A549 (cell line): ENCODE results near the gene TRAF4. TPM values are rescaled to one million over a fixed set of nuclear protein-coding genes. Genes with fewer than 3 reads are reported as not detected.

Experiments used
- ATAC-seq, 2 experiments: fragments of 200-7000 bp in 1 of 2; fragments of >200 bp in 1 of 2; cut with Nextera tagmentation in 1 of 2; cut with Tn5 transposase in 1 of 2; 3 replicates each; pipeline versions ENCODE4 v1.8.0 to v1.9.1; 2018 to 2020; ENCODE audit warnings: mild to moderate bottlenecking in 1 of 2, moderate library complexity in 1 of 2
- CTCF ChIA-PET: fragments of 300-600 bp; sonication (Branson Sonifier 250); formaldehyde crosslinking; extraction: SDS; loops from one replicate; lab custom pipeline; 2021; ENCODE audit warnings: antibody characterized with exemption, inconsistent platforms; lab: Yijun Ruan, JAX
- POLR2A ChIA-PET: fragments of 350-600 bp; formaldehyde crosslinking; extraction: SDS; loops from one replicate; lab custom pipeline; 2021; ENCODE audit warnings: antibody characterized with exemption, inconsistent platforms; lab: Yijun Ruan, JAX
- DNase-seq, 2 experiments: peaks; one replicate each; pipeline versions ENCODE4 v3.0.0 to v3.0.0-alpha.2; 2011 to 2016; ENCODE audit warnings: low read depth in 1 of 2, low spot score in 1 of 2
- FAIRE-seq: peaks from 2 replicates; lab custom pipeline; 2011; peaks lifted over from hg19 to GRCh38; lab: Jason Lieb, UNC
- H3K27ac ChIP-seq, 2 experiments: fragments of >200 bp; sonication (Bioruptor Twin); formaldehyde crosslinking; 3 replicates each; pipeline ENCODE4 v1.5.1; 2016 to 2017
- H3K4me1 ChIP-seq: fragments of >200 bp; sonication (Bioruptor Twin); formaldehyde crosslinking; 3 replicates; pipeline ENCODE4 v1.6.1; 2016
- H3K4me2 ChIP-seq: fragments of >200 bp; sonication (Bioruptor Twin); formaldehyde crosslinking; 3 replicates; pipeline ENCODE4 v1.6.1; 2016
- H3K4me3 ChIP-seq: fragments of >200 bp; sonication (Bioruptor Twin); formaldehyde crosslinking; 3 replicates; pipeline ENCODE4 v1.5.1; 2016
- H3K9me3 ChIP-seq: fragments of >200 bp; sonication (Bioruptor Twin); formaldehyde crosslinking; 3 replicates; pipeline ENCODE4 v1.6.1; 2016
- BHLHE40 ChIP-seq: IDR thresholded peaks from 2 replicates; pipeline ENCODE4 v1.6.1; 2012; ENCODE audit warnings: low read depth, low read length, inconsistent platforms
- CBX2 ChIP-seq: fragments of 200-600 bp; sonication (generic); IDR thresholded peaks from 2 replicates; pipeline ENCODE4 v1.6.1; 2016; ENCODE audit warnings: low read depth, mild to moderate bottlenecking, borderline replicate concordance
- CBX8 ChIP-seq: fragments of 200-600 bp; sonication (generic); IDR thresholded peaks from 2 replicates; pipeline ENCODE4 v1.6.1; 2016
- EHF ChIP-seq: fragments of 250-450 bp; sonication (Bioruptor Pico); IDR thresholded peaks from 2 replicates; pipeline ENCODE4 v1.5.0; 2020; ENCODE audit warnings: mild to moderate bottlenecking
- EHMT2 ChIP-seq: fragments of 200-600 bp; sonication (generic); IDR thresholded peaks from 2 replicates; pipeline ENCODE4 v1.6.1; 2016; ENCODE audit warnings: antibody characterized with exemption, low read depth, mild to moderate bottlenecking, moderate library complexity
- HDAC2 ChIP-seq: fragments of 200-600 bp; sonication (generic); IDR thresholded peaks from 2 replicates; pipeline ENCODE4 v1.6.1; 2016
- HEYL ChIP-seq: fragments of 250-450 bp; sonication (Bioruptor Pico); IDR thresholded peaks from 2 replicates; pipeline ENCODE4 v1.8.0; 2021; ENCODE audit warnings: mild to moderate bottlenecking, moderate library complexity
- HOXA7 ChIP-seq: fragments of 250-450 bp; sonication (Bioruptor Pico); IDR thresholded peaks from 2 replicates; pipeline ENCODE4 v1.5.0; 2020; ENCODE audit warnings: mild to moderate bottlenecking, moderate library complexity
- MYC ChIP-seq: IDR thresholded peaks from 2 replicates; pipeline ENCODE4 v1.6.1; 2012; ENCODE audit warnings: mild to moderate bottlenecking, inconsistent platforms, low read length, improper control_type of control experiment, borderline replicate concordance
- NFE2L2 ChIP-seq: fragments of 150-350 bp; conservative IDR thresholded peaks from 2 replicates; pipeline ENCODE4 v1.6.1; 2014; ENCODE audit warnings: low read length
- PBX3 ChIP-seq: IDR thresholded peaks from 2 replicates; pipeline ENCODE4 v1.6.1; 2012
- POLR2AphosphoS2 ChIP-seq: conservative IDR thresholded peaks from 2 replicates; pipeline ENCODE4 v1.6.1; 2012; ENCODE audit warnings: low read length, improper control_type of control experiment, inconsistent platforms
- RAD21 ChIP-seq, 2 experiments: fragments of >200 bp in 1 of 2; sonication (Bioruptor Twin) in 1 of 2; formaldehyde crosslinking in 1 of 2; IDR thresholded peaks in 1 of 2; conservative IDR thresholded peaks in 1 of 2; 2 replicates in 1 of 2; 3 replicates in 1 of 2; pipeline ENCODE4 v1.6.1; 2012 to 2018; ENCODE audit warnings: inconsistent platforms in 1 of 2
- RCOR1 ChIP-seq: fragments of 150-350 bp; IDR thresholded peaks from 2 replicates; pipeline ENCODE4 v1.6.1; 2014; ENCODE audit warnings: antibody characterized with exemption, low read length, low read depth
- SMC3 ChIP-seq: fragments of >200 bp; sonication (Bioruptor Twin); formaldehyde crosslinking; IDR thresholded peaks from 3 replicates; pipeline ENCODE4 v1.6.1; 2018; ENCODE audit warnings: inconsistent platforms
- TP53 ChIP-seq: fragments of 250-450 bp; sonication (Bioruptor Pico); IDR thresholded peaks from 2 replicates; pipeline ENCODE4 v1.5.0; 2021; ENCODE audit warnings: mild to moderate bottlenecking, moderate library complexity
- ZNF302 ChIP-seq: fragments of 250-450 bp; sonication (Bioruptor Pico); IDR thresholded peaks from 2 replicates; pipeline ENCODE4 v1.9.0; 2021; ENCODE audit warnings: inconsistent platforms, mild to moderate bottlenecking, moderate library complexity
- WGBS: methylation state at CpG from one replicate; pipeline ENCODE4 v1.1.6; 2017; ENCODE audit errors: missing lambda C conversion rate; 5-methylcytosine and 5-hydroxymethylcytosine counted together
- polyA plus RNA-seq, 4 experiments: library from polyadenylated mRNA; depleted of rRNA in 3 of 4; stranded (reverse); fragments of >200 nt; fragmentation: RNase III in 1 of 4; extraction: RNeasy Plus Mini Kit Qiagen cat#74134 plus additional on column Dnase treatment in 1 of 4; gene quantifications; 2 replicates in 3 of 4; 3 replicates in 1 of 4; pipeline ENCODE4 v1.2.3, GENCODE V29; 2011 to 2017
- TF ChIP-seq, protein P1 (sequence below): fragments of 250-450 bp; sonication (Bioruptor Pico); IDR thresholded peaks from 2 replicates; pipeline ENCODE4 v1.5.0; 2020; ENCODE audit warnings: low read depth, mild to moderate bottlenecking, moderate library complexity

The TRAF4 gene
- polyA plus RNA-seq, 2 of the 4 experiments (the other 2 are of a cell fraction) = 64.0 to 65.0 TPM

GRCh38 chr17:28755486-28755885, 11.7 kb downstream of the TRAF4 start:
- Histone ChIP-seq H3K27ac (no peak overlapping the region), H3K4me3 (no peak overlapping the region), H3K4me2 (no peak overlapping the region), H3K9me3 (no peaks in the 10 kb centered on the region), H3K4me1 (peaks cover 2% of the 10 kb centered on the region)
- CTCF ChIA-PET = interaction anchor here (1.2 to 22.6 kb wide), 3 partner anchors 8 to 28 kb away, joined by 3 to 977 read pairs (median 244); partner anchors contain the start of genes NEK8, RPL23A and TLCD1
- no peak for DNase-seq
- no peak for ATAC-seq
- FAIRE-seq = no peak
- 85% methylated on average over 7 of the region's 7 CpGs for WGBS
- POLR2A ChIA-PET = no interaction called here
- TF ChIP-seq EHMT2 (no peak), NFE2L2 (no peak), HDAC2 (no peak), POLR2AphosphoS2 (no peak), MYC (no peak), BHLHE40 (no peak), EHF (no peak), CBX2 (no peak), PBX3 (no peak), TP53 (no peak), RCOR1 (no peak), HOXA7 (CRISPR knock-in tag) (no peak), HEYL (no peak), CBX8 (no peak), ZNF302 (CRISPR knock-in tag) (no peak)
- TF ChIP-seq, protein P1, sequence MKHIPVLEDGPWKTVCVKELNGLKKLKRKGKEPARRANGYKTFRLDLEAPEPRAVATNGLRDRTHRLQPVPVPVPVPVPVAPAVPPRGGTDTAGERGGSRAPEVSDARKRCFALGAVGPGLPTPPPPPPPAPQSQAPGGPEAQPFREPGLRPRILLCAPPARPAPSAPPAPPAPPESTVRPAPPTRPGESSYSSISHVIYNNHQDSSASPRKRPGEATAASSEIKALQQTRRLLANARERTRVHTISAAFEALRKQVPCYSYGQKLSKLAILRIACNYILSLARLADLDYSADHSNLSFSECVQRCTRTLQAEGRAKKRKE (CRISPR knock-in tag) = no peak

GRCh38 chr17:28756049-28756804, 12.4 kb downstream of the TRAF4 start:
- no peak for TF ChIP-seq TP53
- peak; percentile 94 for TF ChIP-seq POLR2AphosphoS2
- DNase-seq (no peak), FAIRE-seq (no peak), ATAC-seq (peak in 1 of 2 experiments; percentile 1; a peak in 1 of 6 replicates)
- ChIA-PET POLR2A (interaction anchor here (1.3 kb wide), 1 partner anchor 29 kb away, joined by 6 read pairs; no protein-coding TSS in a partner anchor), CTCF (interaction anchor here (0.7 to 22.6 kb wide), 5 partner anchors 9 to 153 kb away, joined by 3 to 977 read pairs (median 6); partner anchors contain the start of genes NEK8, RPL23A, TLCD1 and TRAF4)
- Histone ChIP-seq H3K27ac (no peak overlapping the region), H3K4me1 (peaks cover 8% of the 10 kb centered on the region), H3K4me3 (no peak overlapping the region), H3K9me3 (no peaks in the 10 kb centered on the region), H3K4me2 (no peak overlapping the region)
- WGBS = 84% methylated on average over 5 of the region's 5 CpGs

DNA sequence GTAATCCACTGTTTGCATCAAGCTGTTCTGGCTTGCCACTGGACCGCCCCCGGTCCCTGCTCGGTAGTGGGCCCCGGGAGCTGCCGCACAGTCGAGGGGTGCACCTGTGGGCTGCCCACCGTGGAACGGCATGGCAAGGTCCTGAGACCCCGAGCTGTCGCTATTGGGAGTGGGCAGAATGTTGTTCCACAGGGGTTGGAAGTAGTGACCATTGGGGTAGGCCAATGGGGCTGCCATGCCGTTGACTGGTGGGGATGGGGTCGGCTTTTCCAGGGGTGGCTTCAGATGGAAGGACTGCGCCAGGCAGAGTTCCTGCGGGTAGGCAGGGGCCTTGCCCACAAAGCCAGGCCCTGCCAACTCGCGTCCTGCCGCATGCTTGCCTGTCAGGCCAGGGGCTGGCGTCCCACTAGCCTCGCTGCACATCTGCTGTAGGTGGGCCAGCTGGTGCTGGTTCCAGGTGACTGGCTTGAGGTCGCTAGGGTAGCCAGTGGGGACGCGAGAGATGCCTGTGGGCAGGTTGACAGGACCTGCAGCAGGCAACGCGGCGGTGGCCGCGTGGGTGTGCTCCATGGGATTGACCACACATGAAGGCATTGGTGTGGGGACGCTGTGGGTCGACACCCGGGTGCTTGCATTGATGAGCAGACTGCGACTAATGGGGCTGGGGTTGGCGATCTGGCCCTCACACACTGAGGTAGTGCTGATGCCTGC, 14.8 kb downstream of the TRAF4 start:
- DNase-seq (no peak), FAIRE-seq (no peak)
- WGBS = 92% methylated on average over 24 of the region's 32 CpGs
- POLR2A ChIA-PET = interaction anchor here (1.1 to 2.0 kb wide), 2 partner anchors 32 to 33 kb away, joined by 3 to 4 read pairs; partner anchors contain the start of gene TLCD1
- H3K9me3 ChIP-seq = no peaks in the 10 kb centered on the region
- CTCF ChIA-PET = interaction anchor here (0.6 to 22.6 kb wide), 4 partner anchors 15 to 145 kb away, joined by 3 to 977 read pairs (median 4); partner anchors contain the start of genes NEK8, RPL23A and TLCD1
- H3K4me1 ChIP-seq = peaks cover 15% of the 10 kb centered on the region
- no peak overlapping the region for H3K27ac ChIP-seq
- no peak for TF ChIP-seq SMC3
- no peak for TF ChIP-seq RAD21 (conservative IDR thresholded peaks at IDR 0.05 in 1 of 2, IDR thresholded peaks at IDR 0.05 in 1 of 2)
- peak; percentile 76 for TF ChIP-seq POLR2AphosphoS2
- no peak for TF ChIP-seq BHLHE40
- TF ChIP-seq, all 56 proteins: peak for 1
- Histone ChIP-seq H3K4me3 (no peak overlapping the region), H3K4me2 (no peak overlapping the region)
- peak in 1 of 2 experiments; percentile 4; a peak in 1 of 6 replicates for ATAC-seq
